HepG2 (cell line): Measurements from ENCODE around the gene RECQL5. TPM values are rescaled to one million over a fixed set of nuclear protein-coding genes. Genes with fewer than 3 reads are reported as not detected.
A peak's percentile ranks its signal among the peaks of the same experiment; 100 is the strongest.

Experiments used
- ARNTL ChIP-seq: sonication (generic); formaldehyde crosslinking; IDR thresholded peaks from 2 replicates; pipeline ENCODE4 v1.4.0; 2020; ENCODE audit warnings: mild to moderate bottlenecking, missing genetic modification reagents
- ATAD3A ChIP-seq: sonication (generic); formaldehyde crosslinking; IDR thresholded peaks from 2 replicates; pipeline ENCODE4 v1.4.0; 2020; ENCODE audit warnings: missing genetic modification reagents
- FOSL1 ChIP-seq: sonication (generic); formaldehyde crosslinking; IDR thresholded peaks from 2 replicates; pipeline ENCODE4 v1.9.0; 2021; ENCODE audit warnings: missing genetic modification reagents, borderline replicate concordance
- FOXC1 ChIP-seq: sonication (generic); formaldehyde crosslinking; IDR thresholded peaks from 2 replicates; pipeline ENCODE4 v1.8.0; 2022; ENCODE audit warnings: mild to moderate bottlenecking, missing genetic modification reagents, borderline replicate concordance
- GLI4 ChIP-seq: sonication (generic); formaldehyde crosslinking; IDR thresholded peaks from 2 replicates; pipeline ENCODE4 v1.5.1; 2020; ENCODE audit warnings: missing genetic modification reagents, mild to moderate bottlenecking, moderate library complexity, borderline replicate concordance
- HBP1 ChIP-seq: IDR thresholded peaks from 2 replicates; pipeline ENCODE4 v1.6.1; 2016; ENCODE audit warnings: low read depth, control low read depth
- HIC2 ChIP-seq: sonication (generic); formaldehyde crosslinking; IDR thresholded peaks from 2 replicates; pipeline ENCODE4 v1.9.0; 2022; ENCODE audit warnings: low read depth, missing genetic modification reagents
- MIER3 ChIP-seq: IDR thresholded peaks from 2 replicates; pipeline ENCODE4 v1.6.1; 2016; ENCODE audit warnings: missing compliant biosample characterization, borderline replicate concordance
- RFXANK ChIP-seq: IDR thresholded peaks from 2 replicates; pipeline ENCODE4 v1.6.1; 2016
- SIX4 ChIP-seq: sonication (generic); formaldehyde crosslinking; IDR thresholded peaks from 2 replicates; pipeline ENCODE4 v1.4.0; 2020; ENCODE audit warnings: missing genetic modification reagents
- SOX6 ChIP-seq, 2 experiments: fragments of 450-650 bp in 1 of 2; sonication (generic) in 1 of 2; formaldehyde crosslinking in 1 of 2; IDR thresholded peaks; 2 replicates each; pipeline versions ENCODE4 v1.4.0 to v1.6.1; 2017 to 2020; ENCODE audit warnings: antibody characterized with exemption in 1 of 2, mild to moderate bottlenecking in 1 of 2, missing genetic modification reagents in 1 of 2
- THAP8 ChIP-seq: sonication (generic); formaldehyde crosslinking; IDR thresholded peaks from 2 replicates; pipeline ENCODE4 v1.5.1; 2020; ENCODE audit warnings: missing genetic modification reagents, mild to moderate bottlenecking, borderline replicate concordance
- ZBTB37 ChIP-seq: sonication (generic); formaldehyde crosslinking; IDR thresholded peaks from 2 replicates; pipeline ENCODE4 v1.4.0; 2020; ENCODE audit warnings: mild to moderate bottlenecking, missing genetic modification reagents
- ZC3H4 ChIP-seq: sonication (generic); formaldehyde crosslinking; IDR thresholded peaks from 2 replicates; pipeline ENCODE4 v1.4.0; 2020; ENCODE audit warnings: missing genetic modification reagents, borderline replicate concordance
- ZFP36L2 ChIP-seq: sonication (generic); formaldehyde crosslinking; IDR thresholded peaks from 2 replicates; pipeline ENCODE4 v1.4.0; 2020; ENCODE audit warnings: missing genetic modification reagents
- ZNF225 ChIP-seq: sonication (generic); formaldehyde crosslinking; IDR thresholded peaks from 2 replicates; pipeline ENCODE4 v1.4.0; 2020; ENCODE audit warnings: mild to moderate bottlenecking, missing genetic modification reagents
- ZNF501 ChIP-seq: sonication (generic); formaldehyde crosslinking; IDR thresholded peaks from 2 replicates; pipeline ENCODE4 v1.5.1; 2020; ENCODE audit warnings: mild to moderate bottlenecking, moderate library complexity, missing genetic modification reagents
- ZNF639 ChIP-seq: conservative IDR thresholded peaks from 2 replicates; pipeline ENCODE4 v1.6.1; 2018; ENCODE audit warnings: missing genetic modification reagents
- ZNF703 ChIP-seq: sonication (generic); formaldehyde crosslinking; IDR thresholded peaks from 2 replicates; pipeline ENCODE4 v1.5.1; 2020; ENCODE audit warnings: missing genetic modification reagents, mild to moderate bottlenecking, moderate library complexity, borderline replicate concordance
- polyA plus RNA-seq, 8 experiments: library from polyadenylated mRNA; depleted of rRNA in 3 of 8; stranded (reverse) in 7 of 8; unstranded in 1 of 8; fragments of >200 nt; fragmentation: Illumina TruSeq in 4 of 8; extraction: Trizol in 4 of 8; gene quantifications; 2 replicates each; pipeline versions ENCODE4 v1.2.1 to v1.2.3, GENCODE V29; 2011 to 2016; ENCODE audit warnings: low read depth in 4 of 8, missing spikeins in 1 of 8, mixed read lengths in 1 of 8; ENCODE audit not compliant: insufficient read depth in 1 of 8
- total RNA-seq, 5 experiments: library from RNA; depleted of rRNA; stranded (reverse); fragments of >200 nt; fragmentation: Illumina TruSeq; extraction: Trizol; gene quantifications; 2 replicates each; pipeline ENCODE4 v1.2.3, GENCODE V29; 2016; ENCODE audit warnings: low read depth in 1 of 5

Gene RECQL5
- total and polyA plus RNA-seq, 2 of the 13 experiments (the other 11 are each of a cell fraction or from before 2014, with no cell fraction given), result 27.7 to 32.0 TPM

- TF ChIP-seq MIER3 (CRISPR knock-in tag) (0 out of 2 replicates have a peak, but pooled peaks have one; percentile 65), FOSL1 (CRISPR knock-in tag) (peak; percentile 66; the same call in 1 of the 2 replicates), RFXANK (CRISPR knock-in tag) (0 out of 2 replicates have a peak, but pooled peaks have one; percentile 44), ZFP36L2 (CRISPR knock-in tag) (no peak), HIC2 (CRISPR knock-in tag) (peak; percentile 99), SIX4 (no peak), ATAD3A (no peak), ZNF225 (CRISPR knock-in tag) (no peak), ZNF639 (CRISPR knock-in tag) (no peak), ZNF703 (0 out of 2 replicates have a peak, but pooled peaks have one; percentile 10), ZBTB37 (CRISPR knock-in tag) (peak; percentile 59; the same call in 1 of the 2 replicates), GLI4 (CRISPR knock-in tag) (no peak), FOXC1 (CRISPR knock-in tag) (peak; percentile 80; the same call in 1 of the 2 replicates), ARNTL (CRISPR knock-in tag) (peak; percentile 85), HBP1 (CRISPR knock-in tag) (peak; percentile 55; the same call in 1 of the 2 replicates), ZNF501 (CRISPR knock-in tag) (no peak), ZC3H4 (no peak), SOX6 (IDR thresholded peaks at IDR 0.05) (no peak), SOX6 (CRISPR knock-in tag; IDR thresholded peaks at IDR 0.05) (peak; percentile 39; the same call in 1 of the 2 replicates), THAP8 (CRISPR knock-in tag) (no peak)
Measured at GRCh38 chr17:75610103-75610984, 56.6 kb downstream of the RECQL5 start (continued).
